IMR-90 (cell line): Measurements from ENCODE around the gene ARHGEF4. TPM values are rescaled to one million over a fixed set of nuclear protein-coding genes. Genes with fewer than 3 reads are reported as not detected.

ENCODE experiments used
- ATAC-seq: fragments of 200-7000 bp; cut with Tn5 transposase; 2 replicates; pipeline ENCODE4 v1.9.1; 2020; ENCODE audit warnings: low read depth, mild to moderate bottlenecking, moderate library complexity
- BruUV-seq: library from RNA; stranded (reverse); fragments of 400-500 nt; replicated peaks from 2 replicates; lab custom pipeline; 2021; lab: Mats Ljungman, UMichigan
- CTCF ChIA-PET: fragments of 300-600 bp; formaldehyde crosslinking; extraction: SDS; loops from one replicate; lab custom pipeline; 2021; ENCODE audit warnings: antibody characterized with exemption; lab: Yijun Ruan, JAX
- POLR2A ChIA-PET: fragments of 300-600 bp; sonication (Branson Sonifier 250); formaldehyde crosslinking; loops from one replicate; lab custom pipeline; 2022; ENCODE audit warnings: antibody characterized with exemption; ENCODE audit not compliant: unreplicated experiment; lab: Charles Lee
- DNase-seq: peaks from one replicate; pipeline ENCODE4 v3.0.0; 2013
- H2AFZ ChIP-seq: replicated peaks from 2 replicates; pipeline ENCODE3; 2013; ENCODE audit warnings: low read length, mild to moderate bottlenecking; ENCODE audit not compliant: poor library complexity
- H2AK5ac ChIP-seq: 2 replicates; pipeline ENCODE4 v1.6.1; 2013; ENCODE audit warnings: low read depth, low read length, inconsistent platforms
- H2AK9ac ChIP-seq: replicated peaks from 2 replicates; pipeline ENCODE3; 2013; ENCODE audit warnings: mild to moderate bottlenecking, low read depth, low read length, moderate library complexity; ENCODE audit not compliant: poor library complexity
- H2BK120ac ChIP-seq: 2 replicates; pipeline ENCODE4 v1.6.1; 2013; ENCODE audit warnings: low read depth, low read length, inconsistent platforms
- H2BK15ac ChIP-seq: 3 replicates; pipeline ENCODE4 v1.6.1; 2013; ENCODE audit warnings: low read depth, low read length, inconsistent platforms
- H2BK20ac ChIP-seq: 2 replicates; pipeline ENCODE4 v1.6.1; 2013; ENCODE audit warnings: low read depth, mild to moderate bottlenecking, inconsistent platforms, low read length, moderate library complexity
- H2BK5ac ChIP-seq: 2 replicates; pipeline ENCODE4 v1.6.1; 2013; ENCODE audit warnings: mild to moderate bottlenecking, low read depth, low read length, inconsistent platforms; ENCODE audit not compliant: poor library complexity, severe bottlenecking
- H3K14ac ChIP-seq: replicated peaks from 2 replicates; pipeline ENCODE4 v1.6.1; 2013; ENCODE audit warnings: low read depth, low read length, inconsistent platforms
- H3K18ac ChIP-seq: 2 replicates; pipeline ENCODE4 v1.6.1; 2013; ENCODE audit warnings: low read depth, low read length, control low read depth
- H3K23ac ChIP-seq: 2 replicates; pipeline ENCODE4 v1.6.1; 2013; ENCODE audit warnings: low read depth, low read length, inconsistent platforms
- H3K27ac ChIP-seq: 2 replicates; pipeline ENCODE4 v1.5.1; 2013; ENCODE audit warnings: mild to moderate bottlenecking, control low read depth, low read length; ENCODE audit not compliant: insufficient read depth
- H3K27me3 ChIP-seq: 2 replicates; pipeline ENCODE4 v1.6.1; 2013; ENCODE audit warnings: low read length; ENCODE audit not compliant: control insufficient read depth, insufficient read depth
- H3K36me3 ChIP-seq: 2 replicates; pipeline ENCODE4 v1.6.1; 2013; ENCODE audit warnings: low read length, mixed read lengths; ENCODE audit not compliant: control insufficient read depth, insufficient read depth
- H3K4ac ChIP-seq: 2 replicates; pipeline ENCODE4 v1.6.1; 2013; ENCODE audit warnings: low read depth, low read length, inconsistent platforms
- H3K4me1 ChIP-seq: 2 replicates; pipeline ENCODE4 v1.6.1; 2013; ENCODE audit warnings: low read length, mixed read lengths; ENCODE audit not compliant: control insufficient read depth, insufficient read depth
- H3K4me2 ChIP-seq: 2 replicates; pipeline ENCODE4 v1.6.1; 2013; ENCODE audit warnings: low read depth, mild to moderate bottlenecking, control low read depth, low read length, moderate library complexity
- H3K4me3 ChIP-seq: 2 replicates; pipeline ENCODE4 v1.5.1; 2013; ENCODE audit warnings: low read depth, mild to moderate bottlenecking, control low read depth, low read length, moderate library complexity; ENCODE audit not compliant: insufficient read depth
- H3K56ac ChIP-seq: 2 replicates; pipeline ENCODE4 v1.6.1; 2013; ENCODE audit warnings: low read length, inconsistent platforms; ENCODE audit not compliant: insufficient read depth; ENCODE audit errors: extremely low read depth
- H3K79me1 ChIP-seq, 2 experiments: 2 replicates each; pipeline ENCODE4 v1.6.1; 2013; ENCODE audit warnings: low read length in 2 of 2, inconsistent platforms in 1 of 2, low read depth in 1 of 2
- H3K9ac ChIP-seq: 2 replicates; pipeline ENCODE4 v1.6.1; 2013; ENCODE audit warnings: low read depth, low read length, control low read depth
- H3K9me1 ChIP-seq: 2 replicates; pipeline ENCODE4 v1.6.1; 2013; ENCODE audit warnings: low read length, inconsistent platforms; ENCODE audit not compliant: insufficient read depth
- H3K9me3 ChIP-seq: 2 replicates; pipeline ENCODE4 v1.6.1; 2013; ENCODE audit warnings: low read length; ENCODE audit not compliant: control insufficient read depth, insufficient read depth
- H4K20me1 ChIP-seq: 2 replicates; pipeline ENCODE4 v1.6.1; 2013; ENCODE audit warnings: low read length, inconsistent platforms; ENCODE audit not compliant: insufficient read depth
- H4K5ac ChIP-seq: 2 replicates; pipeline ENCODE4 v1.6.1; 2013; ENCODE audit warnings: mild to moderate bottlenecking, low read depth, low read length, control low read depth
- H4K8ac ChIP-seq, 2 experiments: 2 replicates each; pipeline ENCODE4 v1.6.1; 2013; ENCODE audit warnings: low read depth in 2 of 2, low read length in 2 of 2, control low read depth in 1 of 2, inconsistent platforms in 1 of 2
- H4K91ac ChIP-seq: 2 replicates; pipeline ENCODE4 v1.6.1; 2013; ENCODE audit warnings: low read depth, low read length, inconsistent platforms; ENCODE audit not compliant: insufficient read depth
- BHLHE40 ChIP-seq: fragments of 150-350 bp; IDR thresholded peaks from 2 replicates; pipeline ENCODE4 v1.6.1; 2016; ENCODE audit warnings: mild to moderate bottlenecking, low read depth, low read length
- CEBPB ChIP-seq: IDR thresholded peaks from 2 replicates; pipeline ENCODE4 v1.6.1; 2012; ENCODE audit warnings: low read depth, low read length, improper control_type of control experiment
- FOS ChIP-seq: fragments of 150-350 bp; IDR thresholded peaks from 2 replicates; pipeline ENCODE4 v1.6.1; 2016; ENCODE audit warnings: low read depth, low read length
- SMC3 ChIP-seq: fragments of 150-350 bp; IDR thresholded peaks from 2 replicates; pipeline ENCODE4 v1.6.1; 2016; ENCODE audit warnings: low read depth, mild to moderate bottlenecking, antibody characterized with exemption, low read length, moderate library complexity
- WGBS, 2 experiments: methylation state at CpG; one replicate each; pipeline versions ENCODE4 v1.1.5 to v1.1.7; 2013; ENCODE audit warnings: missing lambda C conversion rate in 2 of 2; ENCODE audit not compliant: insufficient read length in 1 of 2; ENCODE audit errors: extremely low coverage in 2 of 2; 5-methylcytosine and 5-hydroxymethylcytosine counted together
- dilution Hi-C: fragments of 300-500 bp; cut with HindIII; formaldehyde crosslinking; loops from one replicate; pipeline ENCODE4 v1.14.3; 2018; ENCODE audit warnings: low sequenced_read_pairs; ENCODE audit not compliant: unreplicated experiment
- in situ Hi-C: fragments of 300-500 bp; cut with MboI; formaldehyde crosslinking; loops from 3 replicates; pipeline ENCODE4 v1.14.3; 2019; ENCODE audit warnings: low sequenced_read_pairs, inconsistent platforms, mixed read lengths
- intact Hi-C: fragments of 100-400 bp; cut with micrococcal nuclease; formaldehyde crosslinking; loops from 2 replicates; pipeline ENCODE4 v1.10.0; 2022
- polyA plus RNA-seq, 3 experiments: library from polyadenylated mRNA; depleted of rRNA; stranded (reverse); fragments of >200 nt; gene quantifications; 2 replicates each; pipeline ENCODE4 v1.2.3, GENCODE V29; 2012; ENCODE audit warnings: low replicate concordance in 1 of 3
- total RNA-seq: library from RNA; depleted of rRNA; stranded (reverse); fragments of >200 nt; gene quantifications from 2 replicates; pipeline ENCODE4 v1.2.3, GENCODE V29; 2012
- TF ChIP-seq, protein P1 (sequence below): conservative IDR thresholded peaks from 2 replicates; pipeline ENCODE4 v1.5.1; 2012; ENCODE audit warnings: mild to moderate bottlenecking, low read depth, low read length, improper control_type of control experiment
- TF ChIP-seq, protein P2 (sequence below): fragments of 150-350 bp; IDR thresholded peaks from 2 replicates; pipeline ENCODE4 v1.6.1; 2017; ENCODE audit warnings: mild to moderate bottlenecking, antibody characterized with exemption, low read length, low read depth

The ARHGEF4 gene
- total and polyA plus RNA-seq, 2 of the 4 experiments (the other 2 are of a cell fraction): 2.7 to 5.0 TPM

DNA sequence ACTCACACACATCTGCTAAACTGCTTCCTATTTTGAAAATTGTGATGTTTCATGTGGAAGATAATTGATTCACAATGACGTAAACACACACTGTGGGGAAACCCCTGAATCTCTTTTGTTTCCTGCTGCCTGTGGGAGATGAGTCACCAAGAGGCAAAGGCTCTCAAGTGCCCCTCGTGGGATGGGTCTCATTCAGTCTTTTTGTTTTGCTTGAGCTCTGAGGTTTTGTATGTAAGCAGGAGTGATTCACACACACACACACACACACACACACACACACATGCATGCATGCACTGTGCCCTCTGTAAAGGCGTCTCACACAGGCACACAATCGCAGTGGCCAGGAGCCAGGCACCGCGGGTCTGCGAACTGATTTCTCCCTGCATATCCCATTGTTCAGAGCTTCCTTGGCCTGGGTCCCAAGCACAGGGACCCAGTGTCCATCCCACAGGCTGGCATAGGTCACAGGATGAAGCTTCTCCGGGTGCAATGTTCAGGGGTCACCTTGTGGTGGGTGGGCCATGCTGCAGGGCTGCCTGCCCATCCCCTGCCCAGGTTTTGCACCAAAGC is 12.1 kb upstream of the ARHGEF4 start:
- Histone ChIP-seq H2BK120ac (no peak overlapping the region), H3K27me3 (no peaks in the 10 kb centered on the region; the same call in 1 of the 2 replicates), H3K9me1 (no peaks in the 10 kb centered on the region), H4K91ac (no peak overlapping the region), H3K79me1 (no peaks in the 10 kb centered on the region), H2AK9ac (peak overlapping the region; percentile 72), H4K20me1 (no peaks in the 10 kb centered on the region; the same call in 1 of the 2 replicates), H3K4ac (no peak overlapping the region), H3K14ac (no peak overlapping the region), H3K18ac (no peak overlapping the region), H2BK15ac (no peak overlapping the region), H3K27ac (no peak overlapping the region), H3K4me1 (peaks cover 3% of the 10 kb centered on the region; the same call in 1 of the 2 replicates), H3K36me3 (no peaks in the 10 kb centered on the region), H3K4me2 (no peak overlapping the region), H3K4me3 (no peak overlapping the region), H3K9ac (no peak overlapping the region), H4K5ac (no peak overlapping the region), H2AFZ (peak overlapping the region; percentile 5), H3K23ac (no peak overlapping the region), H2AK5ac (no peak overlapping the region; the same call in 1 of the 2 replicates), H3K9me3 (no peaks in the 10 kb centered on the region), H3K56ac (no peak overlapping the region), H2BK20ac (no peak overlapping the region), H4K8ac (no peak overlapping the region), H2BK5ac (no peak overlapping the region)
- ATAC-seq (peak; percentile 64), DNase-seq (peak; percentile 99)
- TF ChIP-seq, protein P1, sequence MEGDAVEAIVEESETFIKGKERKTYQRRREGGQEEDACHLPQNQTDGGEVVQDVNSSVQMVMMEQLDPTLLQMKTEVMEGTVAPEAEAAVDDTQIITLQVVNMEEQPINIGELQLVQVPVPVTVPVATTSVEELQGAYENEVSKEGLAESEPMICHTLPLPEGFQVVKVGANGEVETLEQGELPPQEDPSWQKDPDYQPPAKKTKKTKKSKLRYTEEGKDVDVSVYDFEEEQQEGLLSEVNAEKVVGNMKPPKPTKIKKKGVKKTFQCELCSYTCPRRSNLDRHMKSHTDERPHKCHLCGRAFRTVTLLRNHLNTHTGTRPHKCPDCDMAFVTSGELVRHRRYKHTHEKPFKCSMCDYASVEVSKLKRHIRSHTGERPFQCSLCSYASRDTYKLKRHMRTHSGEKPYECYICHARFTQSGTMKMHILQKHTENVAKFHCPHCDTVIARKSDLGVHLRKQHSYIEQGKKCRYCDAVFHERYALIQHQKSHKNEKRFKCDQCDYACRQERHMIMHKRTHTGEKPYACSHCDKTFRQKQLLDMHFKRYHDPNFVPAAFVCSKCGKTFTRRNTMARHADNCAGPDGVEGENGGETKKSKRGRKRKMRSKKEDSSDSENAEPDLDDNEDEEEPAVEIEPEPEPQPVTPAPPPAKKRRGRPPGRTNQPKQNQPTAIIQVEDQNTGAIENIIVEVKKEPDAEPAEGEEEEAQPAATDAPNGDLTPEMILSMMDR: no peak
- TF ChIP-seq CEBPB (peak; percentile 24; the same call in 1 of the 2 replicates), SMC3 (no peak), FOS (peak; percentile 95), BHLHE40 (peak; percentile 45; the same call in 1 of the 2 replicates)
- TF ChIP-seq, protein P2, sequence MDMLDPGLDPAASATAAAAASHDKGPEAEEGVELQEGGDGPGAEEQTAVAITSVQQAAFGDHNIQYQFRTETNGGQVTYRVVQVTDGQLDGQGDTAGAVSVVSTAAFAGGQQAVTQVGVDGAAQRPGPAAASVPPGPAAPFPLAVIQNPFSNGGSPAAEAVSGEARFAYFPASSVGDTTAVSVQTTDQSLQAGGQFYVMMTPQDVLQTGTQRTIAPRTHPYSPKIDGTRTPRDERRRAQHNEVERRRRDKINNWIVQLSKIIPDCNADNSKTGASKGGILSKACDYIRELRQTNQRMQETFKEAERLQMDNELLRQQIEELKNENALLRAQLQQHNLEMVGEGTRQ: no peak
- 20% methylated on average over 1 of the region's 8 CpGs; no CpG with 5 or more reads in 1 of the 2 experiments for WGBS, 2 experiments
- BruUV-seq: no TSS peak
- intact Hi-C loops: no loop called here
- dilution Hi-C loops: no loop called here
- POLR2A ChIA-PET: no interaction called here
- CTCF ChIA-PET: interaction anchor here (0.9 kb wide), 1 partner anchor 80 kb away, joined by 4 read pairs; no protein-coding TSS in a partner anchor
- in situ Hi-C loops: no loop called here
